K562 (cell line): ENCODE data around the gene NPTXR. TPM values are rescaled to one million over a fixed set of nuclear protein-coding genes. Genes with fewer than 3 reads are reported as not detected.

Experiments
- BRF2 ChIP-seq: IDR thresholded peaks from 3 replicates; pipeline ENCODE4 v1.6.1; 2011; ENCODE audit warnings: borderline replicate concordance, mild to moderate bottlenecking; ENCODE audit not compliant: insufficient read length, insufficient read depth
- FUS ChIP-seq: fragments of 200-400 bp; formaldehyde crosslinking; optimal IDR thresholded peaks from 2 replicates; pipeline ENCODE3; 2017; ENCODE audit warnings: low read depth, low read length
- KDM2B ChIP-seq: fragments of 250-450 bp; sonication (Bioruptor Pico); IDR thresholded peaks from 2 replicates; pipeline ENCODE4 v1.8.0; 2021; ENCODE audit warnings: mild to moderate bottlenecking, moderate library complexity
- L3MBTL2 ChIP-seq: fragments of 450-650 bp; IDR thresholded peaks from 2 replicates; pipeline ENCODE4 v1.6.1; 2016; ENCODE audit warnings: mild to moderate bottlenecking, moderate library complexity
- MYC ChIP-seq, 2 experiments: fragments of 250-450 bp in 1 of 2; sonication (Bioruptor Pico) in 1 of 2; IDR thresholded peaks; 2 replicates each; pipeline versions ENCODE4 v1.5.1 to v1.6.1; 2012 to 2021; ENCODE audit warnings: low read depth in 2 of 2, borderline replicate concordance in 1 of 2, improper control_type of control experiment in 1 of 2, low read length in 1 of 2, mild to moderate bottlenecking in 1 of 2, moderate library complexity in 1 of 2
- PML ChIP-seq: IDR thresholded peaks from 2 replicates; pipeline ENCODE4 v1.6.1; 2012; ENCODE audit warnings: low read length, inconsistent platforms
- RAD21 ChIP-seq, 2 experiments: fragments of 250-450 bp in 1 of 2; fragments of 450-650 bp in 1 of 2; sonication (Bioruptor Pico) in 1 of 2; formaldehyde crosslinking in 1 of 2; IDR thresholded peaks in 1 of 2; conservative IDR thresholded peaks in 1 of 2; 2 replicates each; pipeline versions ENCODE4 v1.4.0 to v1.8.0; 2020 to 2022; ENCODE audit warnings: mild to moderate bottlenecking in 2 of 2, moderate library complexity in 1 of 2
- RFX1 ChIP-seq: fragments of 450-650 bp; IDR thresholded peaks from 2 replicates; pipeline ENCODE4 v1.6.1; 2016; ENCODE audit warnings: mild to moderate bottlenecking, moderate library complexity
- SMAD1 ChIP-seq: fragments of 150-350 bp; IDR thresholded peaks from 2 replicates; pipeline ENCODE4 v1.6.1; 2014; ENCODE audit warnings: low read length, low read depth; ENCODE audit not compliant: partially characterized antibody
- TSHZ1 ChIP-seq: fragments of 250-450 bp; sonication (Bioruptor Pico); IDR thresholded peaks from 2 replicates; pipeline ENCODE4 v1.4.0; 2020; ENCODE audit warnings: mild to moderate bottlenecking, moderate library complexity
- ZBTB40 ChIP-seq, 2 experiments: fragments of 450-650 bp in 1 of 2; sonication (generic) in 1 of 2; formaldehyde crosslinking in 1 of 2; IDR thresholded peaks; 2 replicates each; pipeline versions ENCODE4 v1.7.1 to v1.9.0; 2016 to 2022; ENCODE audit warnings: inconsistent platforms in 1 of 2, mild to moderate bottlenecking in 1 of 2, missing genetic modification reagents in 1 of 2
- ZNF57 ChIP-seq: fragments of 450-650 bp; formaldehyde crosslinking; IDR thresholded peaks from 2 replicates; pipeline ENCODE4 v1.4.0; 2020; ENCODE audit warnings: mild to moderate bottlenecking, moderate library complexity
- polyA plus RNA-seq, 8 experiments: library from polyadenylated mRNA; depleted of rRNA in 4 of 8; stranded (reverse) in 5 of 8; unstranded in 3 of 8; fragments of >200 nt; fragmentation: Nextera tagmentation in 2 of 8; fragmentation: Illumina TruSeq in 1 of 8; extraction: Ambion mirVana in 2 of 8; extraction: Trizol in 1 of 8; gene quantifications; 2 replicates each; pipeline versions ENCODE4 v1.2.1 to v1.2.3, GENCODE V29; 2011 to 2014; ENCODE audit warnings: inconsistent platforms in 1 of 8, missing spikeins in 1 of 8
- total RNA-seq, 7 experiments: library from RNA; depleted of rRNA in 6 of 7; stranded (reverse); fragments of >200 nt in 6 of 7; fragmentation: Illumina TruSeq in 2 of 7; extraction: Trizol in 2 of 7; gene quantifications; 2 replicates each; pipeline versions ENCODE4 v1.2.1 to v1.2.3, GENCODE V29; 2011 to 2021; ENCODE audit warnings: low replicate concordance in 1 of 7

Gene NPTXR
- total and polyA plus RNA-seq, 9 of the 15 experiments (the other 6 are each of a cell fraction or from before 2014, with no cell fraction given) = 0.01 to 3.1 (median 1.1) TPM

- no peak for TF ChIP-seq TSHZ1
- no peak for TF ChIP-seq SMAD1
- no peak for TF ChIP-seq KDM2B (CRISPR knock-in tag)
- TF ChIP-seq L3MBTL2 = 0 out of 2 replicates have a peak, but pooled peaks have one; percentile 41
- TF ChIP-seq ZNF57 = no peak
- TF ChIP-seq RAD21 (CRISPR knock-in tag; conservative IDR thresholded peaks at IDR 0.05 in 1 of 2, IDR thresholded peaks at IDR 0.05 in 1 of 2) = no peak
- TF ChIP-seq ZBTB40 (IDR thresholded peaks at IDR 0.05) = 0 out of 2 replicates have a peak, but pooled peaks have one; percentile 28
- TF ChIP-seq ZBTB40 (CRISPR knock-in tag; IDR thresholded peaks at IDR 0.05) = no peak
- TF ChIP-seq FUS = no peak
- no peak for TF ChIP-seq PML
- TF ChIP-seq MYC (IDR thresholded peaks at IDR 0.05; ENCODE audit: low read depth, low read length) = no peak; the same call in 1 of the 2 replicates
- TF ChIP-seq MYC (CRISPR knock-in tag; IDR thresholded peaks at IDR 0.05; ENCODE audit: borderline replicate concordance, low read depth) = no peak
- peak; percentile 77 for TF ChIP-seq RFX1
- TF ChIP-seq BRF2 = no peak
These were observed 28.5 kb upstream of the NPTXR start, which contains the start of gene CBX6 (continued) for GRCh38 chr22:38872172-38872830.
